Keratinocyte (primary cell): ENCODE results near the gene CYP2F1. TPM values are rescaled to one million over a fixed set of nuclear protein-coding genes. Genes with fewer than 3 reads are reported as not detected.

ENCODE experiments used
- DNase-seq: peaks from one replicate; pipeline ENCODE4 v3.0.0-alpha.2; 2011; ENCODE audit warnings: low read depth, missing footprints, low spot score
- FAIRE-seq: peaks from 2 replicates; lab custom pipeline; 2011; peaks lifted over from hg19 to GRCh38; lab: Jason Lieb, UNC
- H2AFZ ChIP-seq: 2 replicates; pipeline ENCODE4 v1.6.0; 2012; ENCODE audit warnings: low read length, control low read depth, inconsistent platforms; ENCODE audit not compliant: control insufficient read depth
- H3K27ac ChIP-seq: 2 replicates; pipeline ENCODE4 v1.5.1; 2011; ENCODE audit warnings: low read length; ENCODE audit not compliant: control insufficient read depth, insufficient read depth
- H3K27me3 ChIP-seq: 3 replicates; pipeline ENCODE4 v1.6.0; 2011; ENCODE audit warnings: low read length; ENCODE audit not compliant: control insufficient read depth, insufficient read depth; ENCODE audit errors: extremely low read depth
- H3K36me3 ChIP-seq, 2 experiments: 2 replicates in 1 of 2; 3 replicates in 1 of 2; pipeline ENCODE4 v1.5.1; 2011; ENCODE audit warnings: low read length in 2 of 2, mild to moderate bottlenecking in 1 of 2; ENCODE audit not compliant: control insufficient read depth in 2 of 2, insufficient read depth in 2 of 2; ENCODE audit errors: extremely low read depth in 1 of 2
- H3K4me1 ChIP-seq: 3 replicates; pipeline ENCODE4 v1.5.1; 2011; ENCODE audit warnings: low read length; ENCODE audit not compliant: control insufficient read depth, insufficient read depth; ENCODE audit errors: extremely low read depth
- H3K4me2 ChIP-seq: 3 replicates; pipeline ENCODE4 v1.6.0; 2011; ENCODE audit warnings: low read depth, low read length; ENCODE audit not compliant: control insufficient read depth, insufficient read depth; ENCODE audit errors: extremely low read depth
- H3K4me3 ChIP-seq, 3 experiments: fragments of 200-600 bp in 1 of 3; sonication (generic) in 1 of 3; 2 replicates in 2 of 3; 3 replicates in 1 of 3; pipeline ENCODE4 v1.5.1; 2011 to 2016; ENCODE audit warnings: low read length in 3 of 3, mild to moderate bottlenecking in 3 of 3, control low read depth in 2 of 3, inconsistent platforms in 1 of 3, low read depth in 1 of 3, mixed read lengths in 1 of 3, mixed run types in 1 of 3, moderate library complexity in 1 of 3; ENCODE audit not compliant: control insufficient read depth in 2 of 3, insufficient read depth in 2 of 3; ENCODE audit errors: extremely low read depth in 1 of 3
- H3K79me2 ChIP-seq: 2 replicates; pipeline ENCODE4 v1.6.0; 2012; ENCODE audit warnings: low read length; ENCODE audit not compliant: control insufficient read depth, insufficient read depth
- H3K9ac ChIP-seq: 3 replicates; pipeline ENCODE4 v1.6.0; 2011; ENCODE audit warnings: low read length; ENCODE audit not compliant: control insufficient read depth, insufficient read depth; ENCODE audit errors: extremely low read depth
- H3K9me1 ChIP-seq: 3 replicates; pipeline ENCODE4 v1.6.0; 2011; ENCODE audit warnings: low read length; ENCODE audit not compliant: control insufficient read depth, insufficient read depth; ENCODE audit errors: extremely low read depth
- H3K9me3 ChIP-seq: 2 replicates; pipeline ENCODE4 v1.5.1; 2012; ENCODE audit warnings: low read depth, low read length; ENCODE audit not compliant: control insufficient read depth
- H4K20me1 ChIP-seq: 3 replicates; pipeline ENCODE4 v1.6.0; 2011; ENCODE audit warnings: low read length; ENCODE audit not compliant: control insufficient read depth, insufficient read depth; ENCODE audit errors: extremely low read depth
- EZH2 ChIP-seq: IDR thresholded peaks from one replicate; pipeline ENCODE4 v1.6.1; 2012; ENCODE audit warnings: inconsistent platforms, mild to moderate bottlenecking, low read length, moderate library complexity
- dilution Hi-C: fragments of 300-500 bp; cut with MboI; formaldehyde crosslinking; loops from one replicate; pipeline ENCODE4 v1.7.0; 2020; ENCODE audit warnings: low sequenced_read_pairs; ENCODE audit not compliant: extremely low pct_ligation_motif_present
- polyA plus RNA-seq, 5 experiments: library from polyadenylated mRNA; depleted of rRNA in 3 of 5; stranded (reverse) in 3 of 5; stranded (forward) in 1 of 5; unstranded in 1 of 5; fragments of >200 nt; gene quantifications; 1 replicate in 1 of 5; 2 replicates in 3 of 5; 3 replicates in 1 of 5; pipeline versions ENCODE4 v1.2.1 to v1.2.3, GENCODE V29; 2011 to 2012; ENCODE audit warnings: missing spikeins in 2 of 5, low read depth in 1 of 5, low replicate concordance in 1 of 5
- TF ChIP-seq, protein P1 (sequence below), 3 experiments: IDR thresholded peaks in 1 of 3; conservative IDR thresholded peaks in 1 of 3; optimal IDR thresholded peaks in 1 of 3; 2 replicates in 2 of 3; 3 replicates in 1 of 3; pipeline versions ENCODE3 to v1.5.1; 2011; ENCODE audit warnings: low read length in 3 of 3, mild to moderate bottlenecking in 3 of 3, moderate library complexity in 2 of 3, control low read depth in 1 of 3, inconsistent platforms in 1 of 3; ENCODE audit not compliant: insufficient read depth in 2 of 3; ENCODE audit errors: extremely low read depth in 1 of 3

The CYP2F1 gene
- polyA plus RNA-seq, 1 donor (not counting 4 experiments of a cell fraction or from before 2014, with no cell fraction given): not detected

- Histone ChIP-seq H4K20me1 (no peaks in the 10 kb centered on the region), H3K79me2 (no peaks in the 10 kb centered on the region), H3K9me3 (no peaks in the 10 kb centered on the region), H3K9me1 (no peaks in the 10 kb centered on the region), H2AFZ (no peak overlapping the region), H3K27me3 (peaks cover 15% of the 10 kb centered on the region), H3K4me1 (no peaks in the 10 kb centered on the region), H3K4me2 (no peak overlapping the region), H3K36me3 (no peaks in the 10 kb centered on the region), H3K4me3 (no peak overlapping the region), H3K9ac (no peak overlapping the region), H3K27ac (no peak overlapping the region)
- no peak for TF ChIP-seq EZH2
- TF ChIP-seq, protein P1, sequence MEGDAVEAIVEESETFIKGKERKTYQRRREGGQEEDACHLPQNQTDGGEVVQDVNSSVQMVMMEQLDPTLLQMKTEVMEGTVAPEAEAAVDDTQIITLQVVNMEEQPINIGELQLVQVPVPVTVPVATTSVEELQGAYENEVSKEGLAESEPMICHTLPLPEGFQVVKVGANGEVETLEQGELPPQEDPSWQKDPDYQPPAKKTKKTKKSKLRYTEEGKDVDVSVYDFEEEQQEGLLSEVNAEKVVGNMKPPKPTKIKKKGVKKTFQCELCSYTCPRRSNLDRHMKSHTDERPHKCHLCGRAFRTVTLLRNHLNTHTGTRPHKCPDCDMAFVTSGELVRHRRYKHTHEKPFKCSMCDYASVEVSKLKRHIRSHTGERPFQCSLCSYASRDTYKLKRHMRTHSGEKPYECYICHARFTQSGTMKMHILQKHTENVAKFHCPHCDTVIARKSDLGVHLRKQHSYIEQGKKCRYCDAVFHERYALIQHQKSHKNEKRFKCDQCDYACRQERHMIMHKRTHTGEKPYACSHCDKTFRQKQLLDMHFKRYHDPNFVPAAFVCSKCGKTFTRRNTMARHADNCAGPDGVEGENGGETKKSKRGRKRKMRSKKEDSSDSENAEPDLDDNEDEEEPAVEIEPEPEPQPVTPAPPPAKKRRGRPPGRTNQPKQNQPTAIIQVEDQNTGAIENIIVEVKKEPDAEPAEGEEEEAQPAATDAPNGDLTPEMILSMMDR (optimal IDR thresholded peaks at IDR 0.05 in 1 of 3, IDR thresholded peaks at IDR 0.05 in 1 of 3, conservative IDR thresholded peaks at IDR 0.05 in 1 of 3; ENCODE audit: extremely low read depth in 1 of 3, insufficient read depth in 2 of 3, low read length in 3 of 3): no peak
- DNase-seq: no peak
- dilution Hi-C loops: no loop called here
- FAIRE-seq: no peak
Measured at GRCh38 chr19:41085748-41086415, 28.4 kb upstream of the CYP2F1 start.

- peaks cover 15% of the 10 kb centered on the region for H3K27me3 ChIP-seq
- H3K27ac ChIP-seq: no peak within 1 kb of the TSS
- dilution Hi-C loops: no loop called here
- H3K79me2 ChIP-seq: no peaks in the 10 kb centered on the region
- H3K9ac ChIP-seq: no peak within 1 kb of the TSS
- H3K4me2 ChIP-seq: no peak within 1 kb of the TSS
- H2AFZ ChIP-seq: no peak within 1 kb of the TSS
- H3K36me3 ChIP-seq: no peaks in the 10 kb centered on the region
- no peak for FAIRE-seq
- no peak for DNase-seq
- H3K9me1 ChIP-seq: no peaks in the 10 kb centered on the region
- H3K4me1 ChIP-seq: no peaks in the 10 kb centered on the region
- no peaks in the 10 kb centered on the region for H3K9me3 ChIP-seq
- no peak within 1 kb of the TSS for H3K4me3 ChIP-seq
- TF ChIP-seq, protein P1 (optimal IDR thresholded peaks at IDR 0.05 in 1 of 3, IDR thresholded peaks at IDR 0.05 in 1 of 3, conservative IDR thresholded peaks at IDR 0.05 in 1 of 3; ENCODE audit: extremely low read depth in 1 of 3, insufficient read depth in 2 of 3, low read length in 3 of 3): no peak
- TF ChIP-seq EZH2: no peak
- no peaks in the 10 kb centered on the region for H4K20me1 ChIP-seq
Measured at GRCh38 chr19:41088151-41088550, 26.1 kb upstream of the CYP2F1 start, which contains the start of gene CYP2A13. Gene CYP2A13 (plus strand): TSS chr19:41088451. CDS start chr19:41088472, 21 bp downstream.
